HG02938 (cell line): ENCODE results near the gene TGFBI.
"Not testable (repeated sequence)": the region's sequence is repeated elsewhere in the genome, so short reads cannot be mapped to it uniquely, and the experiment has no call there.

Experiments used
- ATAC-seq: cut with Tn5 transposase; IDR thresholded peaks from one replicate; pipeline ENCODE4 v1.9.1; 2021; ENCODE audit warnings: mild to moderate bottlenecking, moderate library complexity; ENCODE audit not compliant: unreplicated experiment

Gene TGFBI

GRCh38 chr5:136043551-136043950 is 14.8 kb downstream of the TGFBI start:
- no peak for ATAC-seq

DNA sequence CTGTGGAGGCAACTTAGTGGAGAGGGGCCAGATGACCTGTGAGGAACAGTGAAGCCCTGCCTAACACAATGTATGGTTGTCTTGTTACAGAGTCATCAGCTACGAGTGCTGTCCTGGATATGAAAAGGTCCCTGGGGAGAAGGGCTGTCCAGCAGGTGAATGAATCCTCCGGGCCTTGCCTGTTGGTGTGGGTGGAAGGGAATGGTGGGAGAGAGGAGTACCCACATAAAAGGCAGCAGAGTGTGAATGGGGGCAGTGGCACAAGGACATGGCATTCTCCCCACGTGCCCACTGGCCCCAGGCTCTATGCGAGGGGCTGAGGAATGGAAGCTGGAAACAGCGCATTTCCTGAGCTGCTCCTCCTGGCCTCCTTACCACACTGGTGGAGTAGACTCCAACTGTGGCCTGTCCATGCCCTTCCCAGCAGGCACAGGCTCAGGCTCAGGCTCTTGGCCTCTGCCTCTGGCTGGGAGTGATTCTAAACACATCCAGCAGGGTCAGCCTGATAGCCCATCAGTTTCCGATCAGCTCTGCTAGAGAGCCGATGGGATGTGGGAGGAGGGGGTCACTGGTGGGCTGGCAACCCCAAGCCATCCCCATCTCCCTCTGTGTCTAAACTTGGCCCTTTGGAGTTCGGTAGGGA is 15.3 kb downstream of the TGFBI start:
- ATAC-seq, result no peak

- ATAC-seq, result not testable (repeated sequence)
Observed at GRCh38 chr5:136045026-136045425, 16.2 kb downstream of the TGFBI start.

DNA sequence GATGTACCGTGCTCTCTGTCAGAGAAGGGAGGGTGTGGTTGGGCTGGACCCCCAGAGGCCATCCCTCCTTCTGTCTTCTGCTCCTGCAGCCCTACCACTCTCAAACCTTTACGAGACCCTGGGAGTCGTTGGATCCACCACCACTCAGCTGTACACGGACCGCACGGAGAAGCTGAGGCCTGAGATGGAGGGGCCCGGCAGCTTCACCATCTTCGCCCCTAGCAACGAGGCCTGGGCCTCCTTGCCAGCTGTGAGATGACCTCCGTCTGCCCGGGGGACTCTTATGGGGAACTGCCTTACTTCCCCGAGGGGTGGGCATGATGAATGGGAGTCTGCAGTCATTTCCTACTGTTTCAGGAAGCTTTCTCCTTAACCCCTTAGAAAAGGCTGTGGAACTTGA is 17.5 kb downstream of the TGFBI start:
- no peak for ATAC-seq

GRCh38 chr5:136047858-136048257 is 19.1 kb downstream of the TGFBI start:
- ATAC-seq, result no peak

GRCh38 chr5:136048966-136049365 is 20.2 kb downstream of the TGFBI start:
- no peak for ATAC-seq

DNA sequence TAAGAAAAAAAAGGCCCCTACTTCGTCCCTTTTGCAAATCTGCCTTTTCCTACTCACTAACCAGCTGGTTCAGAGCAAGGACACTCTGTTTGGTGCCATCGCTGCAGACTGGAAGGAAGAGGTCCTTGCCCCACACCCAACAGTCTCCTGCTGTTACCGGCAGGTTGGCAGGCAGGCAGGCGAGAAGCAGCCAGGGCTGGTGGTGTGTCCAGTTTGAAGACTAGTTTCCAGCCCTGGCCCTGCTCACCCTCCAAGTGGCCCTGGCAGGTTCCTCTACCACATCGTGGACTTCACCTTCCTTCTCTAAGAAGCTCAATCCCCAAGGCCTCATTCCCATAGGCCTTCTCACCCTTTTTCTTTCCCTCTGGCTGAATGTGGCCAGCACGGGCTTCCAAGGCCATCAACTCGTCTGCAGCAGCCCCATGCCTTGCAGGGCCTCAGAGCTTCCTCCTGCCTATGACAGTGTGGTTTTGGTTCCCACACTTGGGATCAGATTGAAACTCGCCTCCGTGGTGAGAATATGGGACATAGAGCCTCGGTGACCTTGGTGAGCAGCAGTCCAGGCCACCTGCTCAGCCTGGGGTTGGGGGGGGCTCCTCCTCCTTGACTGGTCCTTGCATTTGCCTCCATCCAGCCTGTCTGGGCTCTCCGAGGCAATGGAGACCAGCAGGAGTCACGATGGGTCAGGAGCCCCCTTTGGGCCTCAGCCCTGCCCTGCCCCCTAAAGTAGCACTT is 22.9 kb downstream of the TGFBI start:
- ATAC-seq, result no peak

DNA sequence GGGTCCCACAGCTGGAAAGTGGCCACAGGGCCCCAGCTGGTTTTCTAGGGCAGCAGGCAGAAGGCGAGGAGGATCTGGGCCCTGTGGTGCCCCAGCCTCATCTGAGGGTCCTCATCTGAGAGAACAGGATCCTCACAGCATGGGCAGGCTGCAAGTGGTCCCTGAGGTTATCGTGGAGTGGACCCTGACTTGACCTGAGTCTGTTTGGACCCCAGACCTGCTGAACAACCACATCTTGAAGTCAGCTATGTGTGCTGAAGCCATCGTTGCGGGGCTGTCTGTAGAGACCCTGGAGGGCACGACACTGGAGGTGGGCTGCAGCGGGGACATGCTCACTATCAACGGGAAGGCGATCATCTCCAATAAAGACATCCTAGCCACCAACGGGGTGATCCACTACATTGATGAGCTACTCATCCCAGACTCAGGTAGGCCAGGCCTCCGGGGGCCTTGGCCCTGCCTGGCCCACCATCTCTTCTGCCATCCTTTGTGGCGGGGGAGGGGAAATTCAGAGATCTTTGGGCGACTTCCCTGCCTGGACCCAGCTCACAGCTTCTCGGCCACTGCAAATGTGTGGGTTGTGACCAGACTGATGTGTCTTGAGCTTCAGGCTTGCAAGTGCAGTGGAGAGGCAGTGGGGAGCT is 24.0 kb downstream of the TGFBI start:
- no peak for ATAC-seq

DNA sequence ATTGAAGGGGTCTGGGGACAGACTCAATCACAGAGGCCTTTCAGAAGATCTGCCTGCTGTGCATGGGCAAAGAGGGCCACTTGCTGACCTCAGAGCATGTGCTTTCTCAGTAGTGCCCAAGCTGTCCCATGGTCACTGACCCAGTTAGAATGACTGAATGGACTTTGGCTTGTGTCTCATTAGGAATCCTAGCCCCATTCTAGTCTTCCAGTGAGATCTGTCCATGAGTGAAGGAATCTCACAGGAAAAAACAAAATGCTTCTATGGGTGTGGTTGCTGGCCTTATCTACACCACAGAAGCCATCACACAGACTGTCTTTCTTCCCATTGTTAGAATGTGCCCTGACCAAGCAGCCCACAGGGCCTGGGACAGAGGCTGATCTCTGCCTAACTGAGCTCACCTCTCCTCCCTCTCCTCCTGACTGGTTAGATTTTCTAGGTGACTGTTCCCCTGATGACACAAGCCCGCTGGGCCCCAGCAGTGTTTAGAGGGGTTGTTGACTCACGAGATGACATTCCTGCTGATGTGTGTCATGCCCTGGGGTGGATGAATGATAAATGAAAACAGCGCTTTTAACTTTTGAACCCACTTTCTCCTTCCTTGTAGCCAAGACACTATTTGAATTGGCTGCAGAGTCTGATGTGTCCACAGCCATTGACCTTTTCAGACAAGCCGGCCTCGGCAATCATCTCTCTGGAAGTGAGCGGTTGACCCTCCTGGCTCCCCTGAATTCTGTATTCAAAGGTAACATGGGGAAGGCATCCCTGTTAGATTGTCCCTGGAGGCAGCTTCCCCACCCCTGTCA is 24.8 kb downstream of the TGFBI start:
- ATAC-seq, result no peak

DNA sequence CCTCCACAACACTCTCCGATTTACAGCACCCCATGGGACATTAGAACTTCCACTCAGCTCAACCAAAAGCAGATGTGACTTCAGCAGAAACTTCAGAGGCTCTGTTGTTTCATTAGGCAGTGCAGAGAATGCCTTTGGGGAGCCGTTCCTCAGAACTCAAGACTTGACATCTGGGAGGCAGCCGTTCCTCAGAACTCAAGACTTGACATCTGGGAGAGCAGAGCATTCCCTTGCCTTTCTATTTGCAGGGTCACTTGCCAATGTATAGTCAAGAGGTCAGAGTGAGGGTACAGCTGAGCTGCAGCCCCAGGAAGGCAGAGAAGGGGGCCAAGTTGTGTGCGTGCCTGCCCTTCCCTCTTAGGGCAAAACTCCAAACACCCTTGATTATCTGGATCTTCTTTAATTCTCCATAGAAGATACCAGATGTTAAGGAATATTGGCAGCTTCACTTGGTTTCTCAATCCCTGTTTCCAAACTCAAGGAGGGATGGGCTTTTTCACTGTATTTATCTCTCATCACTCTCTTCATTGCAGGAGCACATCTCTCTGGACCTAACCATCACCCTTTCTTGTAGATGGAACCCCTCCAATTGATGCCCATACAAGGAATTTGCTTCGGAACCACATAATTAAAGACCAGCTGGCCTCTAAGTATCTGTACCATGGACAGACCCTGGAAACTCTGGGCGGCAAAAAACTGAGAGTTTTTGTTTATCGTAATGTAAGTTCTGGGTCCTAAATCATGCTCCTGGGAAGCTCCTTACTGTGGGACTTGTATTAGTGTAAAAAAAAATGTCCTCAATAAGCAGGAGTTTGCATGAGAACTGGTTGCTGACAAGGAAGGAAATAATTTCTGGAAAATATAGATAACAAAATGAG is 25.6 kb downstream of the TGFBI start:
- no peak for ATAC-seq

DNA sequence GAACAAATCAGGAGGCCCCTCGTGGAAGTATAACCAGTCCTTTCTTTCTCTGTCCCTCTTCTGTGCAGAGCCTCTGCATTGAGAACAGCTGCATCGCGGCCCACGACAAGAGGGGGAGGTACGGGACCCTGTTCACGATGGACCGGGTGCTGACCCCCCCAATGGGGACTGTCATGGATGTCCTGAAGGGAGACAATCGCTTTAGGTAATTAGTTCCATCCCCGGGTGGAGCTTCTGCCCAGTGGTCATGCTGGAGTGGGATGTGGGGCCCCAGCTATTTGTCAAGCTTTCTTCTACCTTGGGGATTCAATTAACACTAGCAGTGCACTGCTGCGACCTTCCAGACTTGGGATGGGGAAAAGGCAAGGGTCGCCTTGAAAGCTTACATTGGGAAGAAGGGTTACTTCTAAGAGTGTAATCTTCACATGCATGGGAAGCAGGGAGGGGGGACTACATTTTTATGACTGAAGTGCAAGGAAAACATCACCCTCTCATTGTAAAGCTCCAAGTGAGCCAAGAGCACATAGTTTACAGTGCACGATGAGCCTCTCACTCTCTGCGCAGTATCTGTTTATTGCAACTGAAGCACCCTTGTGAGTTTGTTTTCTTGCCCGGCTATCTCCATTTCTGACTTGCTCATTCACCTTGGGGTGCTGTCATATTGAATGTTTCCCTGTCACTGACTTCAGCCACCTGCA is 27.0 kb downstream of the TGFBI start:
- ATAC-seq, result no peak

GRCh38 chr5:136056336-136056735 is 27.5 kb downstream of the TGFBI start:
- ATAC-seq, result no peak

GRCh38 chr5:136056771-136057335 is 28.1 kb downstream of the TGFBI start:
- no peak for ATAC-seq

DNA sequence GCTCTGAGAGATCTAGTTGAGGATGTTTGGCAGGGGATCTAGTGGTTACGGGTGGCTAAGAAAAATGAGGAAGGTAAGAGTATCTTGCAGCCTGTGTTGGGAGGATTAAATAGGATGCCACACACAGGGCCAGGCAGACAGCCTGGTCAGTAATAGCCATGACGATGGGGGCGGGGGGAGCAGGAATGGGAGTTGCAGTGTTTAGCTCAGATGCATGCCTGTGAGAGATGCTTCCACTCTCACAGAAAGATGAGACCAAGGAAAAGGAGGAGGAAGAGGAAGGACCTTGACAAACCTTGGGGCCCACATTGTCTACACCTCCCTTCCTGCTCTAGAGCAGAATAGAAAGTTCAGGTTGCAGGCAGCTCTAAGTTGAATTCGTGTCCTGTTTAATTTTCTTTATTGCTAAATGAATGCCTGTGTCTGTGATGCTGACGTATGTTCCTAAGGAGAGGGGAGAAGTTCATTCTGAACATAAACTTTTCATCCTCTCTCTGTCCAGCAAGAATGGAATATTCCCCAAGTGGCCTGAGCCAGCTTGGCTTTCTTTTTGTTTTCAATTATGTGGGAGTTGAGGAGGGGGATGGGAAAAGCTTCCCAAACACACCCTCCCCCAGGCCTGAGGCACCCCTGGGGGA is 28.7 kb downstream of the TGFBI start:
- no peak for ATAC-seq

- ATAC-seq, result no peak
Observed at GRCh38 chr5:136058039-136058971, 29.5 kb downstream of the TGFBI start.

- ATAC-seq, result no peak
Observed at GRCh38 chr5:136058972-136059354, 30.2 kb downstream of the TGFBI start.

DNA sequence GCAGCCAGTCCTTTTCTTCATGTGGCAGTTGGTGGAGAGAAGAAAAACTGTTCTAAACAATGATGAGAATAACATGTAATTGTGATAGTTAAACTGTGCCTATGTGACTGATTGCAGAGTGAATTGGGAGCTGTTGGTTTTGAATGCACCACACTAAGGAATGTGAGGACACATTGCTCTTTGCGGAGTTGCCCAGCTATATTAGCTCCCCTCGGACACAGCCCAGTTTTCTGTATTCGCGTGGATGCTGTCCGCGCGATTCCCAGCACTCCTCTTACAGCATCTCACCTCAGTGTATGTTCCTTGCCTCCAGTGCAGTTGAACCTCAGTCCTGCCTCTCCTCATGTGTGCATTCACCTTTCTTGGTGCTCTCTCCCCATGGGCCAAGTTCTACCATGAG is 32.2 kb downstream of the TGFBI start:
- ATAC-seq, result no peak
